H1 (cell line): Measurements from ENCODE around the gene RABGGTA. TPM values are rescaled to one million over a fixed set of nuclear protein-coding genes. Genes with fewer than 3 reads are reported as not detected.

Experiments
- BACH1 ChIP-seq: IDR thresholded peaks from 2 replicates; pipeline ENCODE4 v1.6.1; 2012; ENCODE audit warnings: low read length, improper control_type of control experiment
- RAD21 ChIP-seq, 2 experiments: IDR thresholded peaks in 1 of 2; conservative IDR thresholded peaks in 1 of 2; 2 replicates each; pipeline ENCODE4 v1.6.1; 2011; ENCODE audit warnings: low read depth in 2 of 2, low read length in 2 of 2, improper control_type of control experiment in 1 of 2, inconsistent platforms in 1 of 2, mild to moderate bottlenecking in 1 of 2, moderate library complexity in 1 of 2
- polyA plus RNA-seq, 7 experiments: library from polyadenylated mRNA; depleted of rRNA in 3 of 7; stranded (reverse) in 5 of 7; unstranded in 2 of 7; fragments of >200 nt in 5 of 7; fragments of 200-250 nt in 2 of 7; gene quantifications; 1 replicate in 5 of 7; 2 replicates in 1 of 7; 4 replicates in 1 of 7; pipeline versions ENCODE4 v1.2.1 to v1.2.3, GENCODE V29; 2011 to 2013; ENCODE audit warnings: missing spikeins in 2 of 7, mixed read lengths in 2 of 7
- total RNA-seq: library from RNA; stranded (reverse); fragmentation: NEBNext Ultra II Directional; extraction: Animal tissue kit (Norgen Biotek cat#: 25700); gene quantifications from 2 replicates; pipeline ENCODE4 v1.2.1, GENCODE V29; 2021

The RABGGTA gene
- total and polyA plus RNA-seq, 2 of the 8 experiments (the other 6 are each of a cell fraction or from before 2014, with no cell fraction given), result 16.0 to 49.8 TPM

GRCh38 chr14:24279301-24280186 lies 8.1 kb upstream of the RABGGTA start (continued):
- TF ChIP-seq RAD21 (IDR thresholded peaks at IDR 0.05 in 1 of 2, conservative IDR thresholded peaks at IDR 0.05 in 1 of 2; ENCODE audit: low read depth in 2 of 2, low read length in 2 of 2), result peak; percentile 10 to 28; a peak in 2 of 4 replicates
- no peak for TF ChIP-seq BACH1
